ENCODE data around the gene FAM234A.

Gene FAM234A

GRCh38 chr16:275786-276232, 41.2 kb downstream of the FAM234A start, which contains the start of gene RGS11:
RGS11 (minus strand) TSS chr16:275944; CDS start chr16:275911, 33 bp downstream.
- Histone ChIP-seq H3K9ac (ENCODE audit: low read length) (no peak within 1 kb of the TSS), H3K4me3 (ENCODE audit: insufficient read depth, low read length, poor library complexity, severe bottlenecking) (no peak within 1 kb of the TSS), H2AFZ (ENCODE audit: low read depth, low read length, severe bottlenecking) (no peak within 1 kb of the TSS)

GRCh38 chr16:276426-277077, 41.9 kb downstream of the FAM234A start:
- no peaks in the 10 kb centered on the region for H3K27me3 ChIP-seq (ENCODE audit: low read length)
- TF ChIP-seq CTCF (IDR thresholded peaks at IDR 0.05; ENCODE audit: insufficient read depth, low read length, poor library complexity, severe bottlenecking) = no peak
- TF ChIP-seq EZH2phosphoT487 (conservative IDR thresholded peaks at IDR 0.05; ENCODE audit: low read length) = no peak
- H3K4me2 ChIP-seq (ENCODE audit: low read depth, low read length, poor library complexity, severe bottlenecking) = no peak overlapping the region

More at GRCh38 chr16:275786-276232, 41.2 kb downstream of the FAM234A start, which contains the start of gene RGS11:
- Histone ChIP-seq H4K20me1 (ENCODE audit: low read depth, low read length) (no peaks in the 10 kb centered on the region), H3K27me3 (ENCODE audit: low read length) (no peaks in the 10 kb centered on the region), H3K9me3 (ENCODE audit: insufficient read depth, low read length) (no peaks in the 10 kb centered on the region), H3K27ac (ENCODE audit: low read depth, low read length) (no peak within 1 kb of the TSS), H3F3A (ENCODE audit: insufficient read depth) (no peaks in the 10 kb centered on the region), H3K4me2 (ENCODE audit: low read depth, low read length, poor library complexity, severe bottlenecking) (no peak within 1 kb of the TSS), H3K79me2 (ENCODE audit: insufficient read depth, low read length) (no peaks in the 10 kb centered on the region), H3K9me2 (replicated peaks; ENCODE audit: insufficient read depth, low read length) (no peaks in the 10 kb centered on the region), H3K36me3 (ENCODE audit: low read length) (no peaks in the 10 kb centered on the region)
- TF ChIP-seq CTCF (IDR thresholded peaks at IDR 0.05; ENCODE audit: insufficient read depth, low read length, poor library complexity, severe bottlenecking) (no peak), EZH2phosphoT487 (conservative IDR thresholded peaks at IDR 0.05; ENCODE audit: low read length) (no peak)

GRCh38 chr16:278863-279366, 44.3 kb downstream of the FAM234A start:
- no peaks in the 10 kb centered on the region for H3K9me2 ChIP-seq (replicated peaks; ENCODE audit: insufficient read depth, low read length)
- no peaks in the 10 kb centered on the region for H3F3A ChIP-seq (ENCODE audit: insufficient read depth)
- H2AFZ ChIP-seq (ENCODE audit: low read depth, low read length, severe bottlenecking) = no peak overlapping the region
- no peak overlapping the region for H3K4me2 ChIP-seq (ENCODE audit: low read depth, low read length, poor library complexity, severe bottlenecking)
- no peaks in the 10 kb centered on the region for H3K36me3 ChIP-seq (ENCODE audit: low read length)
- TF ChIP-seq EZH2phosphoT487 (conservative IDR thresholded peaks at IDR 0.05; ENCODE audit: low read length) = no peak
- TF ChIP-seq CTCF (IDR thresholded peaks at IDR 0.05; ENCODE audit: insufficient read depth, low read length, poor library complexity, severe bottlenecking) = no peak
- H3K27ac ChIP-seq (ENCODE audit: low read depth, low read length) = no peak overlapping the region
- H3K9me3 ChIP-seq (ENCODE audit: insufficient read depth, low read length) = no peaks in the 10 kb centered on the region
- H3K9ac ChIP-seq (ENCODE audit: low read length) = no peak overlapping the region
- no peaks in the 10 kb centered on the region for H3K27me3 ChIP-seq (ENCODE audit: low read length)
- no peak overlapping the region for H3K4me3 ChIP-seq (ENCODE audit: insufficient read depth, low read length, poor library complexity, severe bottlenecking)
- H3K79me2 ChIP-seq (ENCODE audit: insufficient read depth, low read length) = no peaks in the 10 kb centered on the region
- H4K20me1 ChIP-seq (ENCODE audit: low read depth, low read length) = no peaks in the 10 kb centered on the region

More at GRCh38 chr16:276426-277077, 41.9 kb downstream of the FAM234A start:
- Histone ChIP-seq H3K9ac (ENCODE audit: low read length) (no peak overlapping the region), H3F3A (ENCODE audit: insufficient read depth) (no peaks in the 10 kb centered on the region), H3K79me2 (ENCODE audit: insufficient read depth, low read length) (no peaks in the 10 kb centered on the region), H3K9me3 (ENCODE audit: insufficient read depth, low read length) (no peaks in the 10 kb centered on the region), H4K20me1 (ENCODE audit: low read depth, low read length) (no peaks in the 10 kb centered on the region), H3K36me3 (ENCODE audit: low read length) (no peaks in the 10 kb centered on the region), H3K27ac (ENCODE audit: low read depth, low read length) (no peak overlapping the region), H2AFZ (ENCODE audit: low read depth, low read length, severe bottlenecking) (no peak overlapping the region), H3K4me3 (ENCODE audit: insufficient read depth, low read length, poor library complexity, severe bottlenecking) (no peak overlapping the region), H3K9me2 (replicated peaks; ENCODE audit: insufficient read depth, low read length) (no peaks in the 10 kb centered on the region)
